ENCODE results near the gene GPR6. TPM values are rescaled to one million over a fixed set of nuclear protein-coding genes. Genes with fewer than 3 reads are reported as not detected.

The GPR6 gene
- total and polyA plus RNA-seq, 2 donors, result not detected

GRCh38 chr6:110018486-110018885, 40.4 kb downstream of the GPR6 start:
- DNase-seq (ENCODE audit: extremely low spot score), result no peak
- Histone ChIP-seq H3K4me1 (ENCODE audit: insufficient read depth) (no peaks in the 10 kb centered on the region), H3K27ac (ENCODE audit: low read depth) (no peak overlapping the region), H3K36me3 (ENCODE audit: insufficient read depth) (no peaks in the 10 kb centered on the region), H3K4me3 (ENCODE audit: low read depth, low read length) (no peak overlapping the region)
- 80% methylated on average over 5 of the region's 5 CpGs for WGBS

DNA sequence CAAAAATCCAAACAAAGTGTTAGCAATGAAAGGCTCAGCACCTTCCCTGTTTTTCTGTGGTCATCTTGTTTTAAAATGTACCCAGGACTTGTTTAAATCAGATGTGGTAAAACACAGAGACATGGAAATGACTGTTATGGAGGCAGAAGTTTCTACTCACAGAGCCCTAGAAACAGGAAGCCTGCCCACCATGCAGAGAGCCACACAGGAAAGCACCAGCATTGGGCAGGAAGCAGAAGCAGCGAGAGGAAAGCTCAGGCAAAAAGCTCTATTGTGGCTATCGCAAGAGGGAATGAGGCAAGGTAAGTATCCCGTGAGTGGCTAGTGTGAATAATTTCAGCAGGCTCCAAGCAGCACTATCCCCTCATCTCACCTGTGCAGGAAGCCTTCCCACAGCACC, 42.8 kb downstream of the GPR6 start:
- no peak overlapping the region for H3K4me3 ChIP-seq (ENCODE audit: low read depth, low read length)
- DNase-seq (ENCODE audit: extremely low spot score), result no peak
- H3K36me3 ChIP-seq (ENCODE audit: insufficient read depth), result no peaks in the 10 kb centered on the region
- H3K27ac ChIP-seq (ENCODE audit: low read depth), result no peak overlapping the region
- no peaks in the 10 kb centered on the region for H3K4me1 ChIP-seq (ENCODE audit: insufficient read depth)
- WGBS, result 66% methylated on average over 3 of the region's 3 CpGs

GRCh38 chr6:110029144-110029543, 51.0 kb downstream of the GPR6 start:
- 40% methylated on average over 1 of the region's 1 CpG for WGBS
- H3K27ac ChIP-seq (ENCODE audit: low read depth), result no peak overlapping the region
- H3K4me3 ChIP-seq (ENCODE audit: low read depth, low read length), result no peak overlapping the region
- H3K36me3 ChIP-seq (ENCODE audit: insufficient read depth), result no peaks in the 10 kb centered on the region
- DNase-seq (ENCODE audit: extremely low spot score), result no peak
- no peaks in the 10 kb centered on the region for H3K4me1 ChIP-seq (ENCODE audit: insufficient read depth)

Other genes starting within 250 kb of the GPR6 start
- 14.5 TPM for gene WASF1, start 201.4 kb downstream of the GPR6 start, total RNA-seq
- gene WASF1, start 201.4 kb downstream of the GPR6 start, polyA plus RNA-seq, result 8.3 TPM
- 33.9 TPM for gene CDC40, start 202.1 kb downstream of the GPR6 start, total RNA-seq
- 12.4 TPM for gene CDC40, start 202.1 kb downstream of the GPR6 start, polyA plus RNA-seq